Duodenal mucosa (tissue), 2 donors: Measurements from ENCODE around the gene SIRPA.

Experiments used
- H3K27ac ChIP-seq: one replicate; pipeline ENCODE4 v1.7.0; 2013; ENCODE audit warnings: low read depth, low read length
- H3K27me3 ChIP-seq, 2 donors: one replicate each; pipeline ENCODE4 v1.7.0; 2013; ENCODE audit warnings: low read length in 2 of 2, control low read depth in 1 of 2; ENCODE audit not compliant: insufficient read depth in 2 of 2, control insufficient read depth in 1 of 2
- H3K36me3 ChIP-seq, 2 donors: one replicate each; pipeline ENCODE4 v1.7.0; 2013; ENCODE audit warnings: low read length in 2 of 2, control low read depth in 1 of 2; ENCODE audit not compliant: insufficient read depth in 2 of 2, control insufficient read depth in 1 of 2
- H3K4me1 ChIP-seq, 2 donors: one replicate each; pipeline ENCODE4 v1.7.0; 2013; ENCODE audit warnings: low read length in 2 of 2, control low read depth in 1 of 2; ENCODE audit not compliant: insufficient read depth in 2 of 2, control insufficient read depth in 1 of 2
- H3K4me3 ChIP-seq, 2 donors: one replicate each; pipeline ENCODE4 v1.7.0; 2013; ENCODE audit warnings: low read length in 2 of 2, low read depth in 1 of 2
- H3K9ac ChIP-seq, 2 donors: one replicate each; pipeline ENCODE4 v1.7.0; 2013; ENCODE audit warnings: low read length in 2 of 2, low read depth in 1 of 2
- H3K9me3 ChIP-seq, 2 donors: one replicate each; pipeline ENCODE4 v1.7.0; 2013; ENCODE audit warnings: low read length in 2 of 2, control low read depth in 1 of 2; ENCODE audit not compliant: control insufficient read depth in 1 of 2

The SIRPA gene

GRCh38 chr20:1902188-1902587 is 7.0 kb downstream of the SIRPA start:
- H3K27ac ChIP-seq = no peak overlapping the region
- H3K4me3 ChIP-seq = no peak overlapping the region
- H3K9ac ChIP-seq = no peak overlapping the region
- H3K27me3 ChIP-seq = no peaks in the 10 kb centered on the region
- peaks cover 5 to 21% of the 10 kb centered on the region in 2 donors for H3K36me3 ChIP-seq
- H3K4me1 ChIP-seq = peaks cover 9 to 10% of the 10 kb centered on the region in 2 donors
- no peaks in the 10 kb centered on the region for H3K9me3 ChIP-seq

GRCh38 chr20:1904135-1904534 is 8.9 kb downstream of the SIRPA start:
- Histone ChIP-seq H3K4me3 (no peak overlapping the region), H3K27me3 (no peaks in the 10 kb centered on the region), H3K4me1 (peaks cover 0 to 8% of the 10 kb centered on the region in 2 donors), H3K9ac (no peak overlapping the region), H3K9me3 (no peaks in the 10 kb centered on the region), H3K27ac (no peak overlapping the region), H3K36me3 (peaks cover 5 to 32% of the 10 kb centered on the region in 2 donors)

- no peak overlapping the region for H3K27ac ChIP-seq
- peaks cover 0 to 8% of the 10 kb centered on the region in 2 donors for H3K4me1 ChIP-seq
- H3K9me3 ChIP-seq = no peaks in the 10 kb centered on the region
- H3K9ac ChIP-seq = no peak overlapping the region
- H3K36me3 ChIP-seq = peaks cover 5 to 32% of the 10 kb centered on the region in 2 donors
- H3K4me3 ChIP-seq = no peak overlapping the region
- no peaks in the 10 kb centered on the region for H3K27me3 ChIP-seq
These were observed 9.8 kb downstream of the SIRPA start for GRCh38 chr20:1905009-1905408.

- Histone ChIP-seq H3K4me1 (peaks cover 0 to 3% of the 10 kb centered on the region in 2 donors), H3K9ac (no peak overlapping the region), H3K4me3 (no peak overlapping the region), H3K9me3 (no peaks in the 10 kb centered on the region), H3K36me3 (peaks cover 5 to 30% of the 10 kb centered on the region in 2 donors), H3K27me3 (no peaks in the 10 kb centered on the region), H3K27ac (no peak overlapping the region)
These were observed 10.5 kb downstream of the SIRPA start for GRCh38 chr20:1905693-1906092.

GRCh38 chr20:1906361-1907051 is 11.3 kb downstream of the SIRPA start:
- Histone ChIP-seq H3K27me3 (no peaks in the 10 kb centered on the region), H3K27ac (no peak overlapping the region), H3K9me3 (no peaks in the 10 kb centered on the region), H3K9ac (no peak overlapping the region), H3K4me1 (peaks cover 0 to 3% of the 10 kb centered on the region in 2 donors), H3K4me3 (no peak overlapping the region), H3K36me3 (peaks cover 5 to 27% of the 10 kb centered on the region in 2 donors)

GRCh38 chr20:1907586-1907985 is 12.4 kb downstream of the SIRPA start:
- H3K4me3 ChIP-seq = no peak overlapping the region
- H3K4me1 ChIP-seq = peaks cover 0 to 3% of the 10 kb centered on the region in 2 donors
- H3K36me3 ChIP-seq = peaks cover 5 to 25% of the 10 kb centered on the region in 2 donors
- no peaks in the 10 kb centered on the region for H3K27me3 ChIP-seq
- H3K9ac ChIP-seq = no peak overlapping the region
- no peaks in the 10 kb centered on the region for H3K9me3 ChIP-seq
- no peak overlapping the region for H3K27ac ChIP-seq

- H3K36me3 ChIP-seq = peaks cover 5 to 25% of the 10 kb centered on the region in 2 donors
- no peaks in the 10 kb centered on the region for H3K27me3 ChIP-seq
- no peak overlapping the region for H3K27ac ChIP-seq
- no peaks in the 10 kb centered on the region for H3K9me3 ChIP-seq
- no peak overlapping the region for H3K9ac ChIP-seq
- H3K4me3 ChIP-seq = no peak overlapping the region
- H3K4me1 ChIP-seq = peaks cover 0 to 3% of the 10 kb centered on the region in 2 donors
These were observed 13.0 kb downstream of the SIRPA start for GRCh38 chr20:1908191-1908590.

GRCh38 chr20:1909097-1909496 is 13.9 kb downstream of the SIRPA start:
- Histone ChIP-seq H3K9ac (no peak overlapping the region), H3K36me3 (peaks cover 5 to 21% of the 10 kb centered on the region in 2 donors), H3K4me3 (no peak overlapping the region), H3K27ac (no peak overlapping the region), H3K27me3 (no peaks in the 10 kb centered on the region), H3K9me3 (no peaks in the 10 kb centered on the region), H3K4me1 (peaks cover 0 to 3% of the 10 kb centered on the region in 2 donors)

GRCh38 chr20:1911536-1911935 is 16.3 kb downstream of the SIRPA start:
- Histone ChIP-seq H3K27ac (no peak overlapping the region), H3K4me1 (peaks cover 0 to 3% of the 10 kb centered on the region in 2 donors), H3K9ac (no peak overlapping the region), H3K27me3 (no peaks in the 10 kb centered on the region), H3K9me3 (no peaks in the 10 kb centered on the region), H3K36me3 (peaks cover under 1 to 24% of the 10 kb centered on the region in 2 donors), H3K4me3 (no peak overlapping the region)

GRCh38 chr20:1912053-1912452 is 16.8 kb downstream of the SIRPA start:
- Histone ChIP-seq H3K9ac (no peak overlapping the region), H3K4me3 (no peak overlapping the region), H3K4me1 (peaks cover 0 to under 1% of the 10 kb centered on the region in 2 donors), H3K27me3 (no peaks in the 10 kb centered on the region), H3K9me3 (no peaks in the 10 kb centered on the region), H3K36me3 (peaks cover 5 to 29% of the 10 kb centered on the region in 2 donors), H3K27ac (no peak overlapping the region)
